ENCODE data around the gene POP5.
"Not testable (repeated sequence)": the region's sequence is repeated elsewhere in the genome, so short reads cannot be mapped to it uniquely, and the experiment has no call there.

The POP5 gene

GRCh38 chr12:120580787-120581723, at the start of gene POP5:
Gene POP5 (minus strand): TSS chr12:120581402. CDS start chr12:120581362, 40 bp downstream.
- H3K36me3 ChIP-seq (ENCODE audit: insufficient read depth, low read depth, low read length): peaks cover 40% of the 10 kb centered on the region
- no peaks in the 10 kb centered on the region; the same call in 1 of the 2 replicates for H3K4me1 ChIP-seq (ENCODE audit: insufficient read depth, low read length)
- peak within 1 kb of the TSS; percentile 91 for H3K9ac ChIP-seq (ENCODE audit: low read depth, low read length)
- H3K4me3 ChIP-seq (ENCODE audit: low read length): peak within 1 kb of the TSS; percentile 96
- H3K9me3 ChIP-seq (ENCODE audit: insufficient read depth, low read depth, low read length): no peaks in the 10 kb centered on the region
- no peak within 1 kb of the TSS for H3K27ac ChIP-seq (ENCODE audit: low read length)
- peaks cover 27% of the 10 kb centered on the region for H3K27me3 ChIP-seq (ENCODE audit: insufficient read depth, low read length)

GRCh38 chr12:120630104-120630892, 49.1 kb upstream of the POP5 start:
- Histone ChIP-seq H3K9me3 (ENCODE audit: insufficient read depth, low read depth, low read length) (no peaks in the 10 kb centered on the region), H3K4me1 (ENCODE audit: insufficient read depth, low read length) (no peaks in the 10 kb centered on the region), H3K36me3 (ENCODE audit: insufficient read depth, low read depth, low read length) (no peaks in the 10 kb centered on the region), H3K27me3 (ENCODE audit: insufficient read depth, low read length) (no peaks in the 10 kb centered on the region), H3K4me3 (ENCODE audit: low read length) (no peak overlapping the region), H3K9ac (ENCODE audit: low read depth, low read length) (no peak overlapping the region), H3K27ac (ENCODE audit: low read length) (no peak overlapping the region)

- no peaks in the 10 kb centered on the region for H3K9me3 ChIP-seq (ENCODE audit: insufficient read depth, low read depth, low read length)
- no peaks in the 10 kb centered on the region for H3K27me3 ChIP-seq (ENCODE audit: insufficient read depth, low read length)
- no peak overlapping the region for H3K9ac ChIP-seq (ENCODE audit: low read depth, low read length)
- no peaks in the 10 kb centered on the region for H3K36me3 ChIP-seq (ENCODE audit: insufficient read depth, low read depth, low read length)
- no peaks in the 10 kb centered on the region for H3K4me1 ChIP-seq (ENCODE audit: insufficient read depth, low read length)
- H3K4me3 ChIP-seq (ENCODE audit: low read length): no peak overlapping the region
- no peak overlapping the region for H3K27ac ChIP-seq (ENCODE audit: low read length)
Observed at GRCh38 chr12:120628919-120629318, 47.7 kb upstream of the POP5 start.

- Histone ChIP-seq H3K27me3 (ENCODE audit: insufficient read depth, low read length) (no peaks in the 10 kb centered on the region), H3K4me1 (ENCODE audit: insufficient read depth, low read length) (no peaks in the 10 kb centered on the region), H3K9ac (ENCODE audit: low read depth, low read length) (no peak overlapping the region), H3K9me3 (ENCODE audit: insufficient read depth, low read depth, low read length) (no peaks in the 10 kb centered on the region), H3K27ac (ENCODE audit: low read length) (no peak overlapping the region), H3K36me3 (ENCODE audit: insufficient read depth, low read depth, low read length) (no peaks in the 10 kb centered on the region), H3K4me3 (ENCODE audit: low read length) (no peak overlapping the region)
Observed at GRCh38 chr12:120625557-120626419, 44.6 kb upstream of the POP5 start.

DNA sequence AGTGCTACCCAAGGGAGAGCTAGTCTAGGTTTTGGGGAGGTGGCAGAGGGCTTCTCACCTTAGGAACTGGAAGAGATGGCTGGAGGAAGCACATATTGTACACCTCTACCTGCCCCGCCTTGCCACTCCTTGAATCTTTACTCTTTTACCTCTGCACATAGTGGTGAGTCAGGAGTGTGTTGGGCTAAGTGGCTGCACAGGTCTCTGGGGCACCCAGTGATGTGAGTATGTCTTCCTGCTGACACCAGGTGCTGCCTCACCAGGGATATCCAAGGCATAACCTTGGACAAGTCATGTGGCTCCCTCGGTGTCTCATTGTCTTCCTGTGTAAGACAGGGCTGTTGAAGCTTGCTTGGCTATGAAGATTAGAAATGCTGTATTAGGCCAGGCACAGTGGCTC, 39.4 kb upstream of the POP5 start:
- Histone ChIP-seq H3K9ac (ENCODE audit: low read depth, low read length) (no peak overlapping the region), H3K27me3 (ENCODE audit: insufficient read depth, low read length) (peaks cover 4% of the 10 kb centered on the region; the same call in 1 of the 2 replicates), H3K36me3 (ENCODE audit: insufficient read depth, low read depth, low read length) (no peaks in the 10 kb centered on the region), H3K4me1 (ENCODE audit: insufficient read depth, low read length) (no peaks in the 10 kb centered on the region), H3K27ac (ENCODE audit: low read length) (no peak overlapping the region), H3K9me3 (ENCODE audit: insufficient read depth, low read depth, low read length) (no peaks in the 10 kb centered on the region), H3K4me3 (ENCODE audit: low read length) (no peak overlapping the region)

GRCh38 chr12:120618954-120619615, 37.9 kb upstream of the POP5 start:
- no peaks in the 10 kb centered on the region for H3K4me1 ChIP-seq (ENCODE audit: insufficient read depth, low read length)
- H3K9ac ChIP-seq (ENCODE audit: low read depth, low read length): peak overlapping the region; percentile 54; the same call in 1 of the 2 replicates
- no peak overlapping the region for H3K27ac ChIP-seq (ENCODE audit: low read length)
- peaks cover 4% of the 10 kb centered on the region; the same call in 1 of the 2 replicates for H3K27me3 ChIP-seq (ENCODE audit: insufficient read depth, low read length)
- peak overlapping the region; percentile 39; the same call in 1 of the 2 replicates for H3K4me3 ChIP-seq (ENCODE audit: low read length)
- no peaks in the 10 kb centered on the region for H3K9me3 ChIP-seq (ENCODE audit: insufficient read depth, low read depth, low read length)
- H3K36me3 ChIP-seq (ENCODE audit: insufficient read depth, low read depth, low read length): no peaks in the 10 kb centered on the region

GRCh38 chr12:120617767-120618166, 36.6 kb upstream of the POP5 start:
- not testable (repeated sequence) for H3K27me3 ChIP-seq (ENCODE audit: insufficient read depth, low read length); H3K4me3 ChIP-seq (ENCODE audit: low read length); H3K36me3 ChIP-seq (ENCODE audit: insufficient read depth, low read depth, low read length); H3K4me1 ChIP-seq (ENCODE audit: insufficient read depth, low read length); H3K27ac ChIP-seq (ENCODE audit: low read length); H3K9ac ChIP-seq (ENCODE audit: low read depth, low read length); H3K9me3 ChIP-seq (ENCODE audit: insufficient read depth, low read depth, low read length)

- not testable (repeated sequence) for H3K4me3 ChIP-seq (ENCODE audit: low read length); H3K27me3 ChIP-seq (ENCODE audit: insufficient read depth, low read length); H3K9me3 ChIP-seq (ENCODE audit: insufficient read depth, low read depth, low read length); H3K4me1 ChIP-seq (ENCODE audit: insufficient read depth, low read length); H3K27ac ChIP-seq (ENCODE audit: low read length); H3K9ac ChIP-seq (ENCODE audit: low read depth, low read length); H3K36me3 ChIP-seq (ENCODE audit: insufficient read depth, low read depth, low read length)
Observed at GRCh38 chr12:120617193-120617592, 36.0 kb upstream of the POP5 start.

- Histone ChIP-seq H3K4me3 (ENCODE audit: low read length) (no peak overlapping the region), H3K27me3 (ENCODE audit: insufficient read depth, low read length) (peaks cover 4% of the 10 kb centered on the region; the same call in 1 of the 2 replicates), H3K9me3 (ENCODE audit: insufficient read depth, low read depth, low read length) (no peaks in the 10 kb centered on the region), H3K27ac (ENCODE audit: low read length) (no peak overlapping the region), H3K9ac (ENCODE audit: low read depth, low read length) (no peak overlapping the region), H3K4me1 (ENCODE audit: insufficient read depth, low read length) (no peaks in the 10 kb centered on the region), H3K36me3 (ENCODE audit: insufficient read depth, low read depth, low read length) (no peaks in the 10 kb centered on the region)
Observed at GRCh38 chr12:120614848-120615247, 33.6 kb upstream of the POP5 start.

DNA sequence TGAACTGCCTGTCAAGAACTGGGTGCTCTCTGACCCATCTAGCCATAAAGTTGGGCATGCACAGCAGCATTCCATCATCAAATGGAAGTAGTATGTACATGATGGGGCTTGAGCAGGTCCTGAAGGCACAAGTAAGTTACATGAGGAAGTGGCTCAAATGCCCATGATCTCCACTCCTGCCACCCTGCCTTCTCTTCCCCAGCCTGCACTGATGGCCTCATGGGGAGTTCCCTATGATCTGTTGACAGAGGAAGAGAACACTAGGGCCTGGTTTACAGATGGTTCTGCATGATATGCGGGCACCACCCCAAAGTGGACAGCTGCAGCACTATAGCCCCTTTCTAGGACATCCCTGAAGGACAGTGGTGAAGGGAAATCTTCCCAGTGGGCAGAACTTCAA, 30.3 kb upstream of the POP5 start:
- not testable (repeated sequence) for H3K36me3 ChIP-seq (ENCODE audit: insufficient read depth, low read depth, low read length); H3K9me3 ChIP-seq (ENCODE audit: insufficient read depth, low read depth, low read length); H3K27ac ChIP-seq (ENCODE audit: low read length); H3K27me3 ChIP-seq (ENCODE audit: insufficient read depth, low read length); H3K9ac ChIP-seq (ENCODE audit: low read depth, low read length); H3K4me1 ChIP-seq (ENCODE audit: insufficient read depth, low read length); H3K4me3 ChIP-seq (ENCODE audit: low read length)

DNA sequence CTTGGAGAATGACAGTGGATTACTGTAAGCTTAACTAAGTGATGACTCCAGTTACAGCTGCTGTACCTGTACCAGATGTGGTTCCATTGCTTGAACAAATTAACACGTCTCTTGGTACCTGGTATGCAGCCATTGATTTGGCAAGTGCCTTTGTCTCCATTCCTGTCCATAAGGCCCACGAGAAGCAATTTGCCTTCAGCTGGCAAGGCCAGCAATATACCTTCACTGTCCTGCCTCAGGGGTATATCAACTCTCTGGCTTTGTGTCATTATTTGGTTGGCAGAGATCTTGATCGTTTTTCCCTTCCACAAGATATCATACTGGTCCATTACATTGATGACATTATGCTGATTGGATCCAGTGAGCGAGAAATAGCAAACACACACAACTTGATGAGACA, 29.4 kb upstream of the POP5 start:
- Histone ChIP-seq H3K4me3 (ENCODE audit: low read length) (no peak overlapping the region), H3K4me1 (ENCODE audit: insufficient read depth, low read length) (no peaks in the 10 kb centered on the region), H3K27ac (ENCODE audit: low read length) (no peak overlapping the region), H3K9ac (ENCODE audit: low read depth, low read length) (no peak overlapping the region), H3K36me3 (ENCODE audit: insufficient read depth, low read depth, low read length) (no peaks in the 10 kb centered on the region), H3K9me3 (ENCODE audit: insufficient read depth, low read depth, low read length) (no peaks in the 10 kb centered on the region), H3K27me3 (ENCODE audit: insufficient read depth, low read length) (no peaks in the 10 kb centered on the region)
